Natural killer cell treated with Interleukin-12 subunit alpha and Interleukin-12 subunit beta and Interleukin-15 and Interleukin-18, amount 100 ng/mL, for 72 hours (primary cell): ENCODE results near the gene CLEC4G. TPM values are rescaled to one million over a fixed set of nuclear protein-coding genes. Genes with fewer than 3 reads are reported as not detected.

Source experiments
- ATAC-seq, 2 donors: fragments of 150-1000 bp; cut with Tn5 transposase in 1 of 2; sonication (Bioruptor Pico), chemical (Tn5 transposase) in 1 of 2; 2 replicates each; pipeline ENCODE4 v1.10.0; 2021
- DNase-seq: peaks from one replicate; pipeline ENCODE4 v3.0.0; 2022; ENCODE audit warnings: low spot score
- H3K27ac Mint-ChIP-seq, 2 donors: 1 replicate in 1 of 2; 2 replicates in 1 of 2; pipeline ENCODE4 v1.8.0; 2022; ENCODE audit warnings: mixed read lengths in 2 of 2, mild to moderate bottlenecking in 1 of 2, moderate library complexity in 1 of 2
- H3K27me3 Mint-ChIP-seq, 2 donors: 1 replicate in 1 of 2; 2 replicates in 1 of 2; pipeline ENCODE4 v1.8.0; 2022; ENCODE audit warnings: mixed read lengths in 2 of 2
- H3K36me3 Mint-ChIP-seq: one replicate; pipeline ENCODE4 v1.8.0; 2022; ENCODE audit warnings: mixed read lengths
- H3K4me1 Mint-ChIP-seq, 2 donors: 1 replicate in 1 of 2; 2 replicates in 1 of 2; pipeline ENCODE4 v1.8.0; 2022; ENCODE audit warnings: low read depth in 2 of 2, mixed read lengths in 2 of 2, mild to moderate bottlenecking in 1 of 2
- H3K4me3 Mint-ChIP-seq: one replicate; pipeline ENCODE4 v1.8.0; 2022; ENCODE audit warnings: mixed read lengths
- H3K9me3 Mint-ChIP-seq: 2 replicates; pipeline ENCODE4 v1.8.0; 2022; ENCODE audit warnings: mixed read lengths
- total RNA-seq, 2 donors: library from RNA; stranded (reverse); gene quantifications; one replicate each; pipeline ENCODE4 v1.2.3, GENCODE V29; 2022

Gene CLEC4G
- total RNA-seq, 2 donors from 2014 or later: not detected

DNA sequence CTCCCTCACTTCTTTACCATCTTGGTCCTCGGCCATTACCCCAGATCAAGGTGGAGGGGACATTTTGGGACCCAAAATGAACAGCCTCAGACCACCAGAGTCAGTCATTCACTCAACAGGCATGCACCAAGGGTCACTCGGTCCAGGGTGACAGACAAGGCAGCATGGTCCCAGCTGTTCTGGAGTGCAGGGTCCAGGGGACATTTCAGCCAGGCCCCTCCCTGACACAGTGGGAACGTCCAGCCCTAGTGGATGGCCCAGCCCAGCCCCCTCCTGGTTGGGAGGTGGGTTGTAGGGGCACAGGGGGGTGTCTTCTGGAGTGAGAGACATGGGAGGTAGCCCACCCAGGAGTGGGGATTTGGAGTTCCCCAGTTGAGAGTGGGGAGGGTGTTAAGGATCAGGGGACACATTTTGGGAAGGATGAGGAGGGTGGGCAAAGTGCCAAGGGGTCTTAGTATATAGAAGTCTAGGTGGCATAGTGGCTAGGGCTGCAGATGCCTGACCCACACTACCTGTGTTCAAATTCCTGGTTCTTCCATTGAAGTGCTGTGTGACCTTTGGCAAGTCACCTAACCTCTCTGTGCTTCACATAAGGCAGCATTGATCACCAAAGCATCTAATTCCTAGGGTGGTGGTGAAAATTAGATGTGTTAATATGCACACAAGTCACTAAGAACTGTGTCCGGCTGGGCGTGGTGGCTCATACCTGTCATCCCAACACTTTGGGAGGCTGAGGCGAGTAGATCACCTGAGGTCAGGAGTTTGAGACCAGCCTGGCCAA lies 27.4 kb downstream of the CLEC4G start:
- Mint-ChIP-seq H3K27me3 (peaks cover 16 to 17% of the 10 kb centered on the region in 2 donors), H3K4me3 (no peak overlapping the region), H3K4me1 (peaks cover 21 to 24% of the 10 kb centered on the region in 2 donors), H3K36me3 (no peaks in the 10 kb centered on the region), H3K9me3 (no peaks in the 10 kb centered on the region), H3K27ac (no peak overlapping the region)
- DNase-seq (no peak), ATAC-seq (no peak)

DNA sequence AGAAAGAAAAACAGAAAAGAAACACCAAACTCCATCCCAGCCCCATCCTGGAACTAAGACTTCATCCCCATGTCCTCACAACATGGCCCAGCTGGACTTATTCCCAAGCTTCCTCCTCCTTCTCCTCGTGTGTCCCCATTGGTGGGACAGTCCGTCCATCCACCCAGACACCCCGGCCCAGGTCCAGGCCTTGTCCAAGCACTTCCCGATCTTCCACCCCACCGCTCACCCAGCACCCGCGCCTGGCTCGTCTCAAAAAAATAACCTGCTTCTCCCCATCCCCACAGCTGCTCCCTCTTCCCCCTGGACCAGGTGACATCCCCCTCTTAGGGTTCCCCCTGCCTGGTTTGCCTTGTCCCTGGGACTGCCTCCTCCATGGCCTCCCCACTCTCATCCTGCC lies 28.6 kb downstream of the CLEC4G start:
- ATAC-seq: no peak
- H3K27me3 Mint-ChIP-seq: peaks cover 23% of the 10 kb centered on the region in 2 donors
- H3K4me3 Mint-ChIP-seq: no peak overlapping the region
- no peaks in the 10 kb centered on the region for H3K9me3 Mint-ChIP-seq
- no peaks in the 10 kb centered on the region for H3K36me3 Mint-ChIP-seq
- no peak overlapping the region for H3K27ac Mint-ChIP-seq
- H3K4me1 Mint-ChIP-seq: peaks cover 25 to 29% of the 10 kb centered on the region in 2 donors
- no peak for DNase-seq

DNA sequence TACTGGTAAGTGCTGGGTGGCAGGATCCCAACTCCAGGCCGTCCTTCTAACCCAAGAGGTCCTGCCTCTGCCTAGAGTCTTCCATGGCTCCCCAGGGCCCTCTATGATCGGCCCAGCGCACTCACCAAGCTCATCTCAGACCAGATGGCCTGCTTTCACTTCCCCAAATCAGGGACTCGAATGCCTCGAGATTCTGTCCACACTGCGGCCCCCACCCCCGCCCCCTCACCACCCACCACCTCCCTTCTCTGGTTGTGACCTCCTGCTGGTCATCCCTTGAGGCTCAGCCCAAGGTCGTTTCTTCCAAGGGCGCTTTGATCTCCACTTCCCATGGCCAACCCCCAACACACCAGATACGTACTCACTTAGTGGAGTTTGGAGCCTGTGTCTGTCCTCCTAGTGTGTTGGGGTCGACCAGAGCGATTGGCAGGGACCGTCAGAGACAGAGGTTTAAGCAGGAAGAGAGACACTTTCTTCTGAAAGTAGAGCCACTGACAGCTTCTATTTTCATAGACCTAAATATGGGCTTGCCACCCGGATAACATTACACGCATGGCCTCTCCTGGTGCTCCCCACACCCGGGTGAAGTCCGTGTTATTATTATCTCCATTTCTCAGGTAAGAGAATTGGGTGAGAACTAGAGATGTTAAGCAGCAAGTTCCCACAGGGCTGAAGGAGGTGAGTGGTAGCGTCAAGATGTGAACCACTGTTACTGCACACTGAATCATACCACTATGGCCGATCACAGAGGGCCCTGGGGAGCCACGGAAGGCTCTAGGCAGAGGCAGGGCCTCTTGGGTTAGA lies 30.1 kb downstream of the CLEC4G start, which contains the start of gene FCER2:
FCER2 (minus strand) TSS at position 478 of the 804 bp plus-strand sequence. CDS start 2,371 bp downstream, outside the sequence.
- no peak for DNase-seq
- Mint-ChIP-seq H3K9me3 (no peaks in the 10 kb centered on the region), H3K36me3 (no peaks in the 10 kb centered on the region), H3K27me3 (peaks cover 23 to 25% of the 10 kb centered on the region in 2 donors), H3K27ac (peak within 1 kb of the TSS in 1 of 2 donors; percentile 9), H3K4me1 (peaks cover 24 to 29% of the 10 kb centered on the region in 2 donors), H3K4me3 (no peak within 1 kb of the TSS)
- no peak for ATAC-seq

DNA sequence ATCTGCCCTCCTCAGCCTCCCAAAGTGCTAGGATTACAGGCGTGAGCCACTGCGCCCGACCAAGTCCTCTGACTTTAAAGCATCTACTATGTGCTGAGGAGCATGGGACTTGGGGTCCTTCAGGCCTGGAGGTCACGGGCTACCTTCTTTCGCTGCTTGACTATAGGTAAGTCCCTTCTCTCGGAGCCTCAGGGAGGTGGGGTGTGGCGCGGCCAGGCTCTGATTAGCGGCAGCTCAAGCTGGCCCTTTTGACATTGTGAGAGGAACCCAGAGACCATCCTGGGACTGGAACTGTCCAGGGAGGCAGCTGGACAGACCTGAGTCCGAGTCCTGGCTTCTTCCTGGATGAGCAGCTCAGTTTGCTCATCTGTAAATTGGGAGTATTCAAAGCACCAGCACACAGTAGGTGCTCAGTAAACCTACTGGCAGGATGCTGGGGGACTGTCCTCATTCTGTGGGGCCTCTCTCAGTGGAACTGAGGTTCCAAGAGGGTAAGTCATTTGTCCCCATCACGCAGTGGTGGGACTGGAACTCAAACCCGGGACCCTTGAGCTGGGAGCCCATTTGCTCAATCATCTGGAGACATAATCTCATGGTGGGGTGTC lies 30.8 kb downstream of the CLEC4G start:
- Mint-ChIP-seq H3K4me3 (no peak overlapping the region), H3K27me3 (peaks cover 23 to 26% of the 10 kb centered on the region in 2 donors), H3K4me1 (peaks cover 17 to 25% of the 10 kb centered on the region in 2 donors), H3K36me3 (no peaks in the 10 kb centered on the region), H3K27ac (no peak overlapping the region), H3K9me3 (no peaks in the 10 kb centered on the region)
- DNase-seq: no peak
- ATAC-seq: no peak

DNA sequence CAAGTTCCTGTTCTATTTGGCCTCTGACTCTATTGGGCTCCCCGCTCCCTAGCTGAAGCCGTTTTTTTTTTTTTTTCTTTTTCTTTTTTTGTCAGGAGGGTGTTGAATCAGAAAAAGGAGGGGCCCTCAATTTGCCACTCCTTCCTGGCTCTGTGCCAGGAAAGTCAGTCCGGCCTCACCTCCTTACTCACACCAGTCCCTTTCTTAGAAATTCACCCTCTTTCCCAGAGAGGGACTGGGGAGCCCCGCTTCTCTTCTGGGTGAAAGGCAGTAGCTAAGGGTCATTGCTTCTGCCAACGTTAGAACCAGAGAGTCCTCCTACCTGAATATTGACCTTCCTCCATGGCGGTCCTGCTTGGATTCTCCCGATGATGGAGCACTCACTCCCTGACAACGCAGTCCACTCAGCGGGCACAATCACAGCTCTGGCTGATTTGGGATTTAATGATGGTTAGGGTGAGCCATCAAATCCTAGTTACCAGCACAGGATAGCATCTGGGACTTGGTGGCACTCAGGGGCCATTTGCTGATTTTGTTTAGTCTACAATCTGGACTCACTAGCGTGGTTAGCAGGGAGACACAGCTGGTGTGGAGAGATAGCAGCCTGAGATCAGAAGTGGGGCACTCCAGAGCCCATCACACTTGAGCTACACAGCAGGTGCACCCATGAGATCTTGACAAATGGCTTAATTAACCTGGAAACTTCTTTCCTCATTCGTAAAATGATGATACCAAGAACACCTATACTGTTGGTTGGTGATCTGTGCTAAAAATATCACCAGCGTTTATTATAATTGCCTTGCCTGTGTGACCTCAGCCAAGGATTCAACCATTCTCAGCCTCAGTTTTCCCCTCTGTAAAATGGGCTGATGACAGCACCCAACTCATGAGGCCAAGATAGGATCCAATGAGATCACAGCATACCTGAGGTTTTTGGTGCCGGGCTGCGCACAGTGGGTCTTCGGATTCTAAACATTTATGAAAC lies 32.2 kb downstream of the CLEC4G start:
- Mint-ChIP-seq H3K27ac (peak overlapping the region in 1 of 2 donors; percentile 35), H3K36me3 (no peaks in the 10 kb centered on the region), H3K27me3 (peaks cover 23% of the 10 kb centered on the region in 2 donors), H3K4me1 (peaks cover 9 to 14% of the 10 kb centered on the region in 2 donors), H3K4me3 (no peak overlapping the region), H3K9me3 (no peaks in the 10 kb centered on the region)
- no peak for DNase-seq
- ATAC-seq: peak in 1 of 2 donors; percentile 53

DNA sequence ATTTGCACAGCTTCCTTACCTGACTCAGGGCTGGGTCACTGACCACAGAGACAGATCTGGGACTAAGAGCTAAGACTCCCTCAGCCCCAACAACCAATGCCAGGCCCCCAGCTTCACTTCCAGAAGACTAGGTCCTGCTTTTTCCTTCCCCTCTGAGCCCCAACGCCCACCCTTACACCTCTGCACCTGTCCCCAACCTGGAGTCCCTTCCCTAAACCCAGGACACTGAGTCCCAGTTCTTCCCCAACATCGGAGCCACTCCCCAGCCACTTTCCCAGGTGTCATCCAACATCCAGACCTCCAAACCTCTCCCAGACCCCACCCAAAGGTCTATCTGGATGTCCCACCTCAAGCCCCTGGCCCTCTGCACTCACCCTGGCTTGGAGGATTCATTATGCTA lies 32.9 kb downstream of the CLEC4G start:
- no peak for ATAC-seq
- Mint-ChIP-seq H3K36me3 (no peaks in the 10 kb centered on the region), H3K9me3 (no peaks in the 10 kb centered on the region), H3K27me3 (peaks cover 22 to 23% of the 10 kb centered on the region in 2 donors), H3K4me3 (no peak overlapping the region), H3K27ac (no peak overlapping the region), H3K4me1 (peaks cover 9 to 12% of the 10 kb centered on the region in 2 donors)
- no peak for DNase-seq

DNA sequence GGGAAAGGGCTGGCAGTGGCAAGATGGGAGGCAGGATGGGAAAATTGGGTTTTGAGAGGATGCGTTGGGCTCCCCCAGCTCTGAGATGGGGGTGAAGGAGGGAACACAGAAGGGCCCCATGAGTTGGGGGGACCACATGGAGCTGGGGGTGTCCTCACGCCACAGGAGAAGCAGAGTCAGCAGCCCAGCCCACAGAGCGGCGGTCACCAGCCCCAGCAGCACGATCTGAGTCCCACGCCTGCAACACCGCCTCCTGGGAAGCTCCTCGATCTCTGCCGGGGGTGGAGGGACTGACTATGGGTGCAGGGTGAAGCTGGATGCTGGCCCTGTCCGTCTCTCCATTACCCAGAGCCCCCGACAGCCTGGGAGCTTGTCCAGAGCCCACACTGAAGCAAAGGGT lies 33.3 kb downstream of the CLEC4G start:
- H3K27ac Mint-ChIP-seq: no peak overlapping the region
- no peaks in the 10 kb centered on the region for H3K9me3 Mint-ChIP-seq
- H3K4me1 Mint-ChIP-seq: peaks cover 9 to 12% of the 10 kb centered on the region in 2 donors
- peaks cover 17 to 20% of the 10 kb centered on the region in 2 donors for H3K27me3 Mint-ChIP-seq
- no peak overlapping the region for H3K4me3 Mint-ChIP-seq
- ATAC-seq: no peak
- no peaks in the 10 kb centered on the region for H3K36me3 Mint-ChIP-seq
- no peak for DNase-seq

DNA sequence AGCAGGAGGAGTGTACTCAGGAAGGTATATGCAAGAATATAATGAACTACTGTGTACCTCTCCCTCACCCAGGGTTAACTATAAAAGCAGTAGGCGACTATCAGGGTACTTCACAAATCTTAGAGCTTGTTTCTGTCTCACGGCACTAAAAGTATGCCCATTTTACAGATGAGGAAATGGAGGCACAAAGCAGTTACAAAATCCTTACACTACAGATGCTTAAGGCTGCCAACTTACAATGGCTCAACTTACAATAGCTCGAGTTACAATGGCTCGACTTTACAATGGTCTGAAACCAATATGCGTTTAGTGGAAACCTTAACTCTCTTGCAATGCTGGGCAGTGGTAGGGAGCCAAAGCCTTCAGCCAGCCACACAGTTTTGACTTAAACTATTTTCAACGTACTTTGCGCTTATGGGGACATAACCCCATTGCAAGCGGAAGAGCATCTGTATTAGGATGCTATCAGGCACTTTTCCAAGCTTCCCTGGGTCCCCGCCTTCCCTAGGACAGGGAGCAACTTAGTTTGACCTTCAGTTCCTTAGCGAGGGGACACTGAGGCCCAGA lies 34.1 kb downstream of the CLEC4G start:
- Mint-ChIP-seq H3K4me1 (peaks cover 9 to 12% of the 10 kb centered on the region in 2 donors), H3K27me3 (peaks cover 15 to 20% of the 10 kb centered on the region in 2 donors), H3K4me3 (no peak overlapping the region), H3K36me3 (no peaks in the 10 kb centered on the region), H3K27ac (no peak overlapping the region), H3K9me3 (no peaks in the 10 kb centered on the region)
- DNase-seq (no peak), ATAC-seq (no peak)

DNA sequence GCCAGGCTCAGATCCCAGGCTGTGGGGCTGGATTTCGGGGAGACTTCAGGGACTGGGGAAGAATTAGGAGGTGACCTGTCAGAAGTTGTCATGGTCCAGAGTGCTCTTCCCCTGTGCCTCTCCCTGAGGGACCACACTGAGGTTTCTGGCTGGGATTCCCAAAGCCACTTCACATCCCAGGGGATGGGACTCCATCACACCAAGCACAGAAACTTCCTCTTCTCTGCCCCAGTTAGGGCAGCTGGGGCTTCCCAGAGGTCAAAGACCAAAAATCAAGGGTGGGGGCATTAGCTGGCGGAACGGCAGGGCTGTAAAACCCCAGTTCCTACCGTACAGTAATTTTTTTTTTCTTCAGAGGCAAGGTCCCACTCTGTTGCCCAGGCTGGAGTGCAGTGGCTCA lies 37.4 kb downstream of the CLEC4G start:
- DNase-seq (no peak), ATAC-seq (no peak)
- Mint-ChIP-seq H3K4me3 (no peak overlapping the region), H3K36me3 (no peaks in the 10 kb centered on the region), H3K27ac (no peak overlapping the region), H3K9me3 (no peaks in the 10 kb centered on the region), H3K27me3 (peaks cover 7 to 12% of the 10 kb centered on the region in 2 donors), H3K4me1 (peaks cover 5 to 8% of the 10 kb centered on the region in 2 donors)

DNA sequence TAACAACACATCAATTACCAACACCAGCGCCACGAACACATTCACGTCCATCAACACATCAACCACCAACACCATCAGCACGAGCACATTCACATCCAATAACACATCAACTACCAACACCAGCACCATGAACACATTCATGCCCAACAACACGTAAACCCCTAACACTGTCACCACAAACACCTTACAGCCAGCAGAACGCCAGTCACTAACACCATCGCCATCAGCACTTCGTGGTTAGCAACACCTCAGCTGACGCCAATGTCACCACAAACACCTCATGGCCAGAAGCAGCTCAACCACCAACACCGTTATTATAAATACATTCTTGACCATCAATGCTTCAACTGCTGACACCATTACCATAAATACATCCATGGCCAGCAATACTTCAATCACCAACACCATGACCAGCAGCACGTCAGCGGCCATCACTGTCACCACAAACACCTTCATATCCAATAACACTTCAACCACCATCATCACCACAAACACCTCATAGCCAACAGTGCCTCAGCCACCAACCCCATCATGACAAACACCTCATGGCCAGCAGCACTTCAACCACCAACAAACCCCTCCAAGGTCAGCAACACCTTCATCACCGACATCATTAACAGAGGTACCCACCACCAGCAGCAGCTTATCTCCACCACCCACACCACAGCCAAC lies 39.4 kb downstream of the CLEC4G start:
- no peaks in the 10 kb centered on the region for H3K36me3 Mint-ChIP-seq
- ATAC-seq: peak; percentile 75 to 86
- peak; percentile 73 for DNase-seq
- no peaks in the 10 kb centered on the region for H3K9me3 Mint-ChIP-seq
- H3K27ac Mint-ChIP-seq: no peak overlapping the region
- H3K4me3 Mint-ChIP-seq: no peak overlapping the region
- H3K27me3 Mint-ChIP-seq: peaks cover 0 to 3% of the 10 kb centered on the region in 2 donors
- H3K4me1 Mint-ChIP-seq: peaks cover 0 to 2% of the 10 kb centered on the region in 2 donors

DNA sequence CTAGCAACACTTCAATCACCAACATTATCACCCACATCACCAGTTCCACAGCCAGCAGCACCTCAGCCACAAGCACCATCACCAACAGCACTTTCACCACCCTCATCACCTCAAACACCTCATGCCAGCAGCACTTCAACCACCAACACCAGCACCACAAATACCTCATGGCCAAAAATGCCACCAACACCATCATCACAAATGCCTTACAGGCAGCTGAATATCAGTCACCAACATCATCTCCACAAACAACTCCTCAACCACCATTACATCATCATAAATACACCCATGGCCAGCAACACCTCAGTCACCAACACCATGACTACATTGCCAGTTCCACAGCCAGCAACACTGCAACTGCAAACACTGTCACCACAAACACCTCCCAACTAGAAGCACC lies 40.4 kb downstream of the CLEC4G start:
- DNase-seq: no peak
- H3K4me3 Mint-ChIP-seq: no peak overlapping the region
- H3K27ac Mint-ChIP-seq: no peak overlapping the region
- H3K27me3 Mint-ChIP-seq: peaks cover 0 to 1% of the 10 kb centered on the region in 2 donors
- no peaks in the 10 kb centered on the region for H3K36me3 Mint-ChIP-seq
- ATAC-seq: peak; percentile 56 to 74
- H3K4me1 Mint-ChIP-seq: peaks cover 0 to under 1% of the 10 kb centered on the region in 2 donors
- H3K9me3 Mint-ChIP-seq: no peaks in the 10 kb centered on the region

DNA sequence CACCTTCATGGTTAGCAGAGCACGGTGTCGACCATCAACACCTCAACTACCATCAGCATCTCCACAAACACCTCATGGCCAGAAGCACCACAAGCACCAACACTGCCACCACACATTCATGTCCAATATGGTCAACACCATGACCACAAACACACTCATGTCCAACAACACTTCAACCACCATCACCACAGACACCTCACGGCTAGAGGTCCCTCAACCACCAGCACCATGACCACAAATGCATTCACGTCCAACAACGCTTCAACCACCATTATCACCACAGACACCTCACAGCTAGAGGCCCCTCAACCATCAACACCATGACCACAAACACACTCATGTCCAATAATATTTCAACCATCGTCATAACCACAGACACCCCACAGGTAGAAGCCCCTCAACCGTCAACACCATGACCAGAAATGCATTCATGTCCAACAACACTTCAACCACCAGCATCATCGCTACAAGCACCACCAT lies 41.1 kb downstream of the CLEC4G start:
- Mint-ChIP-seq H3K9me3 (no peaks in the 10 kb centered on the region), H3K4me1 (no peaks in the 10 kb centered on the region), H3K36me3 (no peaks in the 10 kb centered on the region), H3K4me3 (no peak overlapping the region), H3K27ac (no peak overlapping the region), H3K27me3 (no peaks in the 10 kb centered on the region)
- peak; percentile 53 to 65 for ATAC-seq
- DNase-seq: no peak
